GM10266 (cell line): ENCODE data around the gene FOXL1.
A peak's percentile ranks its signal among the peaks of the same experiment; 100 is the strongest.

Source experiments
- DNase-seq: peaks from one replicate; pipeline ENCODE4 v3.0.0; 2012; ENCODE audit errors: extremely low spot score
- CTCF ChIP-seq: IDR thresholded peaks from 2 replicates; pipeline ENCODE4 v1.5.1; 2012; ENCODE audit warnings: mild to moderate bottlenecking, low read depth; ENCODE audit not compliant: control insufficient read depth, insufficient read depth; ENCODE audit errors: missing control alignments

Gene FOXL1

DNA sequence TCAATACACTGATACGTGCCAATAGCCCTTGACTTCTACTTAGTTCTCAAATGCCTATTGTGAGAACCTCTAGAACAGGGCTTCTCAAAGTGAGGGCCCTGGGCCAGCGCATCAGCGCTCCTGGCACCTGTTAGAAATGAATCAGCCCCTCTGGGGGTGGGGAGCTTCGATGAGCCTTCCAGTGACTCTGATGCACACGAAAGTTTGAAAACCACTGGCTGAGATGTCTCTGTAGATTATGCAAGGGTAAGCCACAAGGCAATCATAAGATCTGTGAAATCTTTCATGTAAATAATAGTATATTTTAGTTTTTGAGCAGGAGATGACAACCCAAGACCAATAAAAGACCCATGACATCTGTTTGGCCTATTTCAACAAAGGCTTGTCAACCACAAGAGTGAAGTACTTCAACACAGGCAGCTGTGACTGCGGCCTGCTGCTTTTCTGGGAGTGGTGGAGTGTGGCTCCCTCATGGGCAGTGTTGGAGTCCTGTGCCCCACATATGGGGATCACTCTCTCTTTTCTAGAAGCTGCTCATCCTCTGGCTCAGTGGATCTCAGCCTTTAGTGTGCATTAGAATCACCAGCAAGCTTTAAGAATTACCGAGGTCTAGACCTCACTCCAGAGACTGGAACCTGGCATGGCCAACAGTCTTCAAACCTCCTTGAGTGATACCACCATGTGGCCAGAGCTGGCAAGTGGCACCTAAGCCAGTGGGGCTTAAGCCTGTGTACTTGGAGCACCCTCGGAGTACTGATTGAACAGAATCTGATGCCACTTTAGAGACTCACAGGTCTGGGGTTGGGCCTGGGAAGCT is 29.1 kb upstream of the FOXL1 start:
- no peak for TF ChIP-seq CTCF
- DNase-seq, result no peak

GRCh38 chr16:86549893-86550190 is 28.5 kb upstream of the FOXL1 start:
- DNase-seq, result no peak
- no peak for TF ChIP-seq CTCF

DNA sequence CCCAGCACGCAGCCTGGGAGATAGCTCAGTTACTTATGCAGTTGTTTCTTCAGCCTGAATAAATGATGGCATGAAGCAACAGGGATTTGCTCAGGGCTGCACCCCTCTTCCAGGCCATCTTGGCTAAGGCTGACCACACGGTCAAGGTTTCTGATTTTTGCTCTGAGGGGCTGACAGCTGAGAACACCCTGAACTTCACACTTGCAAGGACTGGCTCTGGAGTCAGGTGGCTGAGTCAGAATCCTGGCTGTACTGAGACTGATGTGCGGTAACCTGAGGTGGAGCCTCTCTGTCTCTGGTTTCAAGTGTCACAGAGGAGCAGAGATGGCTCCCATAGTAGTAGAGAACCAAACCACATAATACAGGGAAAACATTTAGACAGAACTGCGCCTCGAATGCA is 28.1 kb upstream of the FOXL1 start:
- no peak for TF ChIP-seq CTCF
- no peak for DNase-seq

- TF ChIP-seq CTCF, result no peak
- no peak for DNase-seq
These were observed 25.0 kb upstream of the FOXL1 start for GRCh38 chr16:86553356-86553755.

GRCh38 chr16:86554599-86554916 is 23.8 kb upstream of the FOXL1 start:
- no peak for DNase-seq
- no peak for TF ChIP-seq CTCF

DNA sequence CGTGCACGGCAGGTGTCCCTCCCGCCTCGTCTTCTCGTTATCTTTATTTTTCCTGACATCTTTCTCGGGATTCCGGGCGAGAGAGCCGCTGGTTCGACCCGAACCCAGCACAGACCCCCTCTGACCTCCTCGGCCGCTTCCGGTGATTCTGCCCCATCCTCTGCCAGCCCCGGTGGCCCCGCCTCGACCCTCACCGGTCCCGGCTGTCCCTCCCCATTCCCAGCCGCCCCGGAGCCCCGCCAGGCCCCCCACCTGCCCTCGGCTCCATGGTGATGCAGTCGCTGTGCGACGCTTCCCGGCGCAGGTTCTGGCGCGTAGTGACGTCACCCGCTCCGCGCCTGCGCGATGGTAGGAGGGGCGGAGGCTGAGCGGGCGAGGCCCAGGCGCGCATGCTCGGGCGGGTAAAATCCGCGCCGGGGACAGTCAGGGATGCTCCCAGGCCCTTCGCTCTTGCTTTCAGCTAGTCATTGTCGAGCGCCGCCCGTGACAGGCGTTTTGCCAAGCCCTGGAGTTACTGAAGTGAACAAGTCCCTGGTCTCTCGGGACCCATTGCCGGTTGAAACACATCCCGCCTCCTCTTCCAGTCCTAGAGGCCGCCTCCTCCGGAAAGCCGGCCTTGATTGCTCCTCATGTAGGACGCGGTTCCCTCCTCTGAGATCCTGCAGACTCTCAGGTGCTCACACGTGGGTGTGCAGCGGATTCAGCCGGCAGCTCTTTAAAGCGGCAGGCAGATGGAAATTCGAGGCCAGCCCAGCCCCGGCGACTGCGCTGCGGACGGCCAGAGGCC is 23.2 kb upstream of the FOXL1 start, which contains the start of gene MTHFSD:
TSS of gene MTHFSD (minus strand) at position 319 of the 787 bp plus-strand sequence. CDS start at position 268, 51 bp downstream.
- TF ChIP-seq CTCF, result no peak
- peak; percentile 97 for DNase-seq

DNA sequence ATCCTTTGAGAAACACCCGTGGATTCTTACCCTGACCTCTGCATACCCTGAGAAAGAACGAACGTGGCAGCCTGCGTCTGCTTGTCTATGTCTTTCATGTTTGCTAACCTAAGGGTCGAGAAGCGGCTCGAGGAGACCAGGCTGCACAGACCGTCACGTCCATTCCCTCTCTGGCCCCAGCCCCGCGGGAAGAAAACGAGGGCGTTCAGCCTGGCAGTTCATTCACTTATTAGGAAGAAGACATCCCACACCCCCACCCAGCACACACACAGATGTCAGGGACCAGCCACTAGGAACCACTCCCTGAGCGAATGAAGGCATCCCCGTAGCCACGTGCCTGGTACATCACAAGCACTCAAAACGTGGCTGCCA is 22.7 kb upstream of the FOXL1 start:
- DNase-seq, result no peak

More for the DNA sequence above, 22.7 kb upstream of the FOXL1 start:
- no peak for TF ChIP-seq CTCF
